Activated CD8-positive, alpha-beta memory T cell treated with anti-CD3 and anti-CD28 coated beads, Interleukin-2, amount 50 U/mL, for 4 hours (primary cell): ENCODE results near the gene ZNF488.
"Not testable (repeated sequence)": the region's sequence is repeated elsewhere in the genome, so short reads cannot be mapped to it uniquely, and the experiment has no call there.

Source experiments
- DNase-seq: peaks from one replicate; pipeline ENCODE4 v3.0.0-alpha.2; 2020

The ZNF488 gene

DNA sequence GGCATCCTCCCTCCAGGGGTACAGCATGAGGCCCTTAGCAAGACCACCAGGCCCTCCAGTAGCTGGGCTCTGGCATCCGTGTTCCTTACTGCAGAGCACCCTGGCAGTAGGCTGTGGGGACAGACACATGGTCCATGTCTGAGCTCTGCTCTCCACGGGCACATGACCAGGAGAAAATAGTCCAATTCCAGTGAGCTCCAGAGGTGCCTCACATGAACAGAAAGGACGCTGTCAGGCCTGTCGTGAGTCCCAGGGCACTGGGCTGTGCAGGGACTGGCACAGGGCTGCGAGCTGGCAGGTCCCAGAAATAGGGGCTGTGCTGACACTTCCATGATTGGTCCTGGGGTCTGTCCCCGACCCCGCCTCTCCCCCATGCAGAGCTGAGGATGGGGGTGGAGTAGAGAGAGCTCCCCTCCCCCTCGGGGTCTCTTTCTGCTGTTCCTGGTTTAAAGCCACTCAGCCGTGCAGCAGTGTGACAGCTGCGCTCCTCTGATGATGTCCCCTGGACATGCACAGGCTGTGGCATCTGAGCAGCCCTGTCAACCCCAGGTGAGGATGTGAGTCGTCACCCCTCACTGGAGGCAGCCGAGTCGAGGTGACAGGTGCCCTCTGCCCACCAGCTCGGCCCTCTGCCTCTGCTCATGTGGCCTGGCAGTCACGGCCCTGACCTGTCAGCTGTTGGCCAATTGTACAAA is 25.2 kb upstream of the ZNF488 start:
- no peak for DNase-seq

GRCh38 chr10:47408606-47409005 is 24.5 kb upstream of the ZNF488 start:
- no peak for DNase-seq

- no peak for DNase-seq
Measured at GRCh38 chr10:47406870-47407691, 23.0 kb upstream of the ZNF488 start.

GRCh38 chr10:47406548-47406869 is 22.4 kb upstream of the ZNF488 start:
- no peak for DNase-seq

DNA sequence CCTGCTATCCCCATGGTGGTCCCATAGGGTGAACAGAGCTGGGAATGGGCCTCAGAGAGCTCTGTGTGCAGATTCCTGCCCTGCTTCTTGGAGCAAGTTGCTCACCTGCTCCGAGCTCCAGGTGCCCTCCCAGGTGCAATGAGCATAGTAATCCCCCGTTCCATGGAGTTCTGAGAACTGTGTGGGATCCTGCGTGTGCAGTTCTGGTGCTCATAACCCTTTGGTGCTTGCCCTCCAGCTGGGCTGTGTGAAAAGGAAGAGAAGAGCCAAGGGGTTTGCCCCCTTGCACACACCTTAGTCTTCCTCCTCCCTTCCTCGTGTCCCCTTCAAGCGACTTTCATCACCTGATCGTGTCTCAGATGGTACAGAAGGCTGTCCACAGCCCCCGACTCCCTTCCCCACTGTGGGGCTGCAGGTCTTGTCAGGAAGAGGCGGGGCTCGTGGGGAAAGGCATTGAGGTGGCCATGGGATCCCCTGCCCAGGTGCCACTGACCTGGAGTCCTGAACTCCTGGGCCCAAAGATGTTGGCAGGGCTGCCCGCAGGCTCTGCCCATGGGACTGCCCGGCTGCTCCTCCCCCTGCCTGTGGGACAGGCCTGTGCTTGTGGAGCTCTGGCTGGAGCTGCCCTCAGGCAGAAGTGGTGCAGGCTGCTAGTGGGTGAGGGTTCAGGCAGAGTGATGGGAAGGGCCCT is 21.9 kb upstream of the ZNF488 start:
- no peak for DNase-seq

DNA sequence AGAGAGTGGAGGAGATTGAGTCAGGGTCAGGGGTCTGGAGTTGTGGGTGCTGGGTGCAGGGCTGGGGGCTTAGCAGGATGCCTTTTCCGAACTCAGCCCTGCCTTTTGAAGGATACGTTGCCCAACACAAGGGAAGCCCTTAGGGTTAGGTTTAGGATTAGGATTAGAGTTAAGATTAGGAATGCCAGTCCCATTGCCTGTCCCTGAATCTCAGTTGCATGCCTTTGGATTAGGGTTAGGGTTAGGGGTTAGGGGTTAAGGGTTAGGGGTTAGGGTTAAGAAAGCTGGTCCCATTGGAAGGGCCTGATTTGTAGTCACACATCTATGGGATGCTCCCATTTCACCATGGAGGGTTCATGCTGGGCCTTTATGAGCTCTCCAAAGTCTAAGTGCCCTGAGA is 20.8 kb upstream of the ZNF488 start:
- DNase-seq: no peak

- DNase-seq: no peak
Measured at GRCh38 chr10:47404446-47404845, 20.4 kb upstream of the ZNF488 start.

DNA sequence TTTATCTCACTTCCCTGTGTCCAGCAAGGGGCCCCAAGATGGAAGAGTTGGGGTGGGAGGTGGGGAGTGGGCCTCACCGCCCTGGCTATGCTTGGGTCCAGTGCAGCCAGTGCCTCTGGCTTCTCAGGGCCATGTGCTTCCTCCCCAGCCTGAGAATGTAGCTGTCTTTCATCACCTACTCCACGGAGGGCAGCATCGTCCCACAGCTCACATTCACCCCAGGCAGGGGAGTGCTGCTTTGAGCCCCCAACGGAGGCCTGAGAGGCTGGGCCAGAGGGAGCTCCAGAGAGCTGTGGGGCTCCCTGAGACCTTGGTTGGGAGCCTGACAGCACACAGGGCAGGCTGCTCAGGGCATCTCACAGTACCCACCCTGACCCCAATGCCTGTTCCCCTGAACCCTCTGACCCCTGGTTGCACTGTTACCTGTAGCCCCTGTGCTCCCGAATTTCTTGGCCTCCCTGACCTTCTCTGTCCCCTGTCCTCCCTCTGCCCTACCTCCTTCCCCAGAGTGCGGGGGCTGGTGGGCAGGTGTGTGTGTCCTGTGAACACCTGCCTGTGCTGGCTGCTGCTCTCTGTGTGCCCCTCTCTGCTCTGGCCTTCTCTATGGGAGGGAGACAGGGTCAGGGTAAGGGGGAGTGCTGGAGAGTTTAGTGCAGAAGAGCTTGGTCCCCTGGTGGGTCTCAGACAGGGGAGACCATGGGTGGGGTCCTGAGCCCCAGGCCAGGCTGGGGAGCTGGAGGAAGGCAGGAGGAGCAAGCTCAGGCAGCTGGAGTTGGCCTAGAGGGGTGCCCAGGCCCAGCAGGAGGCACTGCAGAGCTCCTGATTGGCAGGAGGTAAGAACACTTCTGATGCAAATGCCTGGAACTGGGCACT is 19.6 kb upstream of the ZNF488 start:
- no peak for DNase-seq

DNA sequence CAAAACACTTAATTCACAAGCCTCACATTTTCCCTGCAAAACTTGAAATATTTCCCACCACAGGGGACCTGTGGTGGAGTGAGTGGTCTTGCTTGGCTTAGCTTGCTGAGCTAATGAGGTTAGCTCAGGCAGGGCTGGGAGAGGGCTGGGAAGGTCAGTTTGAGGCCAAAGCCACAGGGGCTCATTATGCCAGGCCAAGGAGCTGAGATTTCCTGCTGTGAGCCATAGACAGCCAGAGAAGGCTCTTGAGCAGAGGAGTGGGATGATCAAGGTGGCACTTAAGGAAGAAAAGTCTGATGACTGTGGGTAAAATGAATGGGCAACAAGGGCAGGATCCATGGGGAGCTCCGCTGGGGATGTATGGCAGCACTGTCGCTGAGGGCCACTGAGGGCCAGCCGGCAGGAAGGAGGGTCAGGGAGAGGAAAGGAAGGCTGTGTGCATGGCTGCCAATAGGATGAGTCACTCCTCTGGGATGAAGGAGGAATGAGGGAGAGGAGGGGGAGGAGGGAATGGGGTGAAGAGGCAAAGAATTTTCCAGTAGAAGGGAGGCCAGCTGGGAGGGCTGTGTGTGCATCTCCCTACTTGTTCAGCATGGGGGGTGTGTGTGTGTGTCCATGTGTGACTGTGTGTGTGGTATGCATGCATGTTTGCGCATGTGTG is 18.7 kb upstream of the ZNF488 start:
- no peak for DNase-seq

GRCh38 chr10:47401874-47402640 is 18.0 kb upstream of the ZNF488 start:
- no peak for DNase-seq

DNA sequence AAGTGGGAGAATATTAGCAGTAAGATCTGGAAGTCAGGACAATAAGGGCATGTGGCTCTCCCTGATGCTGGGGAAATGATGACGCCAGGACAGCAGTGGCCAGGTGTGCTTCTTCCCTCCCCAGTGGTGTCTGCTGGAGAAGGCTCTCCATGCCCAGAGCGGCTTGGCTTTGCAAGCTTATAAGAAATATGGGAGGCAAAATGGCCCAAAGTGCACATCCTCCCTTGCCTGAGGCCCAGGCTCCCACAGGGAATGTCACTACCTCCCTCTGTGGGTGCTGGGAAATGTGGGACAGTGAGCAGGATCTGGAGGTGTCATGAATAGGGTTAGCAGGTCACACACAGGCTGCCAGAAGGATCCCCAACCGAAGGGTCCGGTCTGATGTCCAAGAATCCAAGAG is 17.1 kb upstream of the ZNF488 start:
- no peak for DNase-seq

GRCh38 chr10:47400786-47401185 is 16.7 kb upstream of the ZNF488 start:
- no peak for DNase-seq

GRCh38 chr10:47400251-47400650 is 16.2 kb upstream of the ZNF488 start:
- DNase-seq: no peak

- DNase-seq: no peak
Measured at GRCh38 chr10:47397256-47397655, 13.2 kb upstream of the ZNF488 start.

GRCh38 chr10:47396311-47396717 is 12.2 kb upstream of the ZNF488 start:
- DNase-seq: no peak

DNA sequence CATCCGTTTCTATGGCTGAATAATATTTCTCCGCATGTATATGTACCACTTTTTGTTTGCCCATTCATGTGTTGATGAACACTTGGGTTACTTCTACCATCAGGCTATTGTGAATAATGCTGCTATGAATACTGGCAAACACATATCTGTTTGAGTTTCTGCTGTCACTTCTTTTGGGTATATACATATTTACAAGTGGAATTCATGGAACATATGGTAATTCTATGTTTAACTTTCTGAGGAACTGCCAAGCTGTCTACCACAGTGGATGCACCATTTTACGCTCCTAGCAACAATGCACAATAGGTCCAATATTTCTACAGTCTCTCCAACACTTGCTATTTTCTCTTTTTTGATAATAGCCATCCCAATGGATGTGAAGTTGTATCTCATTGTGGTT is 5.5 kb upstream of the ZNF488 start:
- no peak for DNase-seq

- DNase-seq: no peak
Measured at GRCh38 chr10:47388879-47389278, 4.8 kb upstream of the ZNF488 start.

- not testable (repeated sequence) for DNase-seq
Measured at GRCh38 chr10:47386104-47386503, 2.0 kb upstream of the ZNF488 start.

DNA sequence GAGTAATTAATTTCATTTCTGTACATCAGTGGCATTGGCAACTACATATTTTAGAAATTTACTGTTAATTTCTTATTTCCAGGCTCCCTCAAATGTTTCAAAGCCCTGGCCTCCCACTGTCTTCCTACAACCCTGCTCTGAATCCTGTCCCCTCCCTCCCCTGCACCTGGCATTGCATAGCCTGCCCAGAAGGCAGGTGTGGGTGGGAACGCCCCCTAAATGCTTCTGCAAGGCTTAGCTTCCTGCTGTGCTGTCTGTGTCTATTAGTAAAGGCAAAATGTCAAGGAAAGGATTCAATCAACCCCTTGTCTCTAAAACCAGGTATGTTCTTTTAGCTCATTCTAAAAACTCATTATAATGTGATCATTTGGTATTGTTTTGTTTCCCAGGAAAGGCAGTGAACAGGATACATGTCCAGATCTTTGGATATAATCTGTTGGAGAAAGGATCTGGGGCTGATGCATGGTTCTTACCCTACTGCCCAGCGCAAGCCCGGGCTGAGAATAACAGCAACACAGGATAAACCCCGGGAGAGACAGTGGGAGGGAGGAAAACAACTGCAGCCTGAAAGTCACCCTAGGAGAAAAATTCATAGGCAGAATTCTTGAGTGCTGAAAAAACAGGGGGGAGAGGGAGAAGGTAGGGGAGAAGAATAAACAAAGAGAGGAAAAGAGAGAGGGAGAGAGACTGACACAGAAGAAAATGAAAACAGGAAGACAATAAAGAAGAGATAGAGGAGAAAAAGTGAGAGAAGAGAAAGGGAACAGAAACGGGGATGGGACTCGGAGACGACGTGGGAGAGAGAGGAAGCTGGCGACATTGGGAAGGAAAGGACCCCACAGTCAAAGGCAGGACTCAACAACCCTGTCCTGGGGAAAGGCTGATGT is 589 bp downstream of the ZNF488 start:
- DNase-seq: no peak
